Transverse colon (tissue), 4 donors: ENCODE measurements around the gene PRSS23. TPM values are rescaled to one million over a fixed set of nuclear protein-coding genes. Genes with fewer than 3 reads are reported as not detected.
"Not testable (repeated sequence)": the region's sequence is repeated elsewhere in the genome, so short reads cannot be mapped to it uniquely, and the experiment has no call there.

ENCODE experiments used
- DNase-seq: peaks from one replicate; pipeline ENCODE4 v3.0.0-alpha.2; 2019
- H3K27ac ChIP-seq, 4 donors: fragments of 200-600 bp; sonication (generic); 2 replicates each; pipeline ENCODE4 v1.5.1; 2016 to 2018; ENCODE audit warnings: inconsistent platforms in 4 of 4
- H3K27me3 ChIP-seq: fragments of 200-600 bp; sonication (generic); 2 replicates; pipeline ENCODE4 v1.5.1; 2017; ENCODE audit warnings: inconsistent platforms
- H3K36me3 ChIP-seq, 4 donors: fragments of 200-600 bp; sonication (generic); 2 replicates each; pipeline ENCODE4 v1.5.1; 2017 to 2019; ENCODE audit warnings: inconsistent platforms in 4 of 4
- H3K4me1 ChIP-seq, 4 donors: fragments of 200-600 bp; sonication (generic); 2 replicates each; pipeline ENCODE4 v1.5.1; 2017 to 2020; ENCODE audit warnings: inconsistent platforms in 4 of 4
- H3K4me3 ChIP-seq, 4 donors: fragments of 200-600 bp; sonication (generic); 1 replicate in 1 of 4; 2 replicates in 3 of 4; pipeline versions ENCODE4 v1.5.1 to v1.6.1; 2017 to 2019; ENCODE audit warnings: inconsistent platforms in 4 of 4
- H3K9me3 ChIP-seq, 2 donors: fragments of 200-600 bp; sonication (generic); 2 replicates each; pipeline ENCODE4 v1.5.1; 2017 to 2019; ENCODE audit warnings: inconsistent platforms in 2 of 2
- CTCF ChIP-seq, 5 experiments: fragments of 200-600 bp in 3 of 5; fragments of 450-650 bp in 2 of 5; sonication (generic) in 3 of 5; IDR thresholded peaks; 1 replicate in 2 of 5; 2 replicates in 3 of 5; pipeline ENCODE4 v1.5.1; 2016 to 2017; ENCODE audit warnings: antibody characterized with exemption in 5 of 5, inconsistent platforms in 3 of 5, mild to moderate bottlenecking in 2 of 5, moderate library complexity in 1 of 5
- EP300 ChIP-seq: sonication (generic); formaldehyde crosslinking; IDR thresholded peaks from one replicate; pipeline ENCODE4 v1.6.1; 2017; ENCODE audit warnings: antibody characterized with exemption, low read depth
- POLR2A ChIP-seq: fragments of 450-650 bp; IDR thresholded peaks from one replicate; pipeline ENCODE4 v1.6.1; 2016; ENCODE audit warnings: antibody characterized with exemption, mild to moderate bottlenecking, moderate library complexity
- POLR2AphosphoS5 ChIP-seq, 3 donors: sonication (generic); formaldehyde crosslinking; IDR thresholded peaks; one replicate each; pipeline ENCODE4 v1.6.1; 2016; ENCODE audit warnings: antibody characterized with exemption in 3 of 3
- WGBS, 2 donors: methylation state at CpG; one replicate each; pipeline ENCODE4 v1.1.5; 2018; ENCODE audit warnings: low coverage in 1 of 2; 5-methylcytosine and 5-hydroxymethylcytosine counted together
- in situ Hi-C, 4 donors: fragments of 200-750 bp; cut with MboI; loops; one replicate each; pipeline versions ENCODE4 v1.15.0 to v1.15.1; 2017; ENCODE audit warnings: low sequenced_read_pairs in 3 of 4, low pct_ligation_motif_present in 1 of 4, low pct_unique_long_range_greater_than_20kb in 1 of 4
- intact Hi-C: fragments of 100-400 bp; cut with DNase I; formaldehyde crosslinking; loops from one replicate; pipeline ENCODE4 v1.15.1; 2023; ENCODE audit warnings: low total_unique reads
- total RNA-seq, 4 donors: library from RNA; depleted of rRNA; stranded (reverse); fragments of >200 nt; gene quantifications; one replicate each; pipeline ENCODE4 v1.1.0, GENCODE V29; 2016

Gene PRSS23
- total RNA-seq, 4 donors from 2014 or later: 48.8 to 220 (median 49.7) TPM

GRCh38 chr11:86769219-86769618 is 31.1 kb upstream of the PRSS23 start:
- Histone ChIP-seq H3K4me1 (peaks cover 0 to 4% (median 0%) of the 10 kb centered on the region in 4 donors), H3K36me3 (no peaks in the 10 kb centered on the region), H3K27ac (no peak overlapping the region), H3K4me3 (no peak overlapping the region), H3K9me3 (no peaks in the 10 kb centered on the region), H3K27me3 (no peaks in the 10 kb centered on the region)
- DNase-seq: no peak
- TF ChIP-seq POLR2AphosphoS5 (IDR thresholded peaks at IDR 0.05) (no peak), EP300 (no peak), POLR2A (no peak), CTCF (IDR thresholded peaks at IDR 0.05) (no peak)
- WGBS, 2 donors: 43 to 83% methylated on average over 1 to 2 of the region's 2 CpGs
- in situ Hi-C loops (no loop called here), intact Hi-C loops (no loop called here)

GRCh38 chr11:86770473-86771027 is 29.8 kb upstream of the PRSS23 start:
- DNase-seq, intact Hi-C loops, in situ Hi-C loops, H3K27ac ChIP-seq, H3K4me3 ChIP-seq, H3K36me3 ChIP-seq, H3K9me3 ChIP-seq, H3K27me3 ChIP-seq, H3K4me1 ChIP-seq: not testable (repeated sequence)
- WGBS, 2 donors: 94% methylated on average over 30 of the region's 34 CpGs; no CpG with 5 or more reads in 1 of the 2 donors

GRCh38 chr11:86772999-86773398 is 27.3 kb upstream of the PRSS23 start:
- Histone ChIP-seq H3K27me3 (no peaks in the 10 kb centered on the region), H3K4me3 (no peak overlapping the region), H3K36me3 (no peaks in the 10 kb centered on the region), H3K4me1 (peaks cover 0 to 11% (median 0%) of the 10 kb centered on the region in 4 donors), H3K9me3 (no peaks in the 10 kb centered on the region), H3K27ac (no peak overlapping the region)
- WGBS, 2 donors: 64 to 68% methylated on average over 2 of the region's 2 CpGs
- no peak for TF ChIP-seq EP300
- no peak for TF ChIP-seq POLR2AphosphoS5 (IDR thresholded peaks at IDR 0.05)
- no peak for TF ChIP-seq POLR2A
- TF ChIP-seq CTCF (IDR thresholded peaks at IDR 0.05): no peak
- in situ Hi-C loops (no loop called here), intact Hi-C loops (no loop called here)
- no peak for DNase-seq

- Histone ChIP-seq H3K36me3 (no peaks in the 10 kb centered on the region), H3K27ac (no peak overlapping the region), H3K27me3 (no peaks in the 10 kb centered on the region), H3K4me1 (peaks cover 0 to 11% (median 0%) of the 10 kb centered on the region in 4 donors), H3K4me3 (no peak overlapping the region), H3K9me3 (no peaks in the 10 kb centered on the region)
- WGBS, 2 donors: 81 to 100% methylated on average over 1 to 3 of the region's 3 CpGs
- in situ Hi-C loops (no loop called here), intact Hi-C loops (no loop called here)
- TF ChIP-seq CTCF (IDR thresholded peaks at IDR 0.05) (no peak), POLR2AphosphoS5 (IDR thresholded peaks at IDR 0.05) (no peak), EP300 (no peak), POLR2A (no peak)
- DNase-seq: no peak
Measured at GRCh38 chr11:86773513-86774252, 26.7 kb upstream of the PRSS23 start.
